Activated CD8-positive, alpha-beta memory T cell treated with anti-CD3 and anti-CD28 coated beads for 36 hours (primary cell): ENCODE data around the gene FBXL7. TPM values are rescaled to one million over a fixed set of nuclear protein-coding genes. Genes with fewer than 3 reads are reported as not detected.

Source experiments
- CTCF ChIA-PET: fragments of 350-600 bp; sonication (Branson Sonifier 250); formaldehyde crosslinking; loops from one replicate; lab custom pipeline; 2021; ENCODE audit warnings: antibody characterized with exemption; lab: Charles Lee
- POLR2A ChIA-PET: fragments of 350-600 bp; sonication (Branson Sonifier 250); formaldehyde crosslinking; loops from one replicate; lab custom pipeline; 2021; ENCODE audit warnings: antibody characterized with exemption; lab: Charles Lee
- total RNA-seq, 2 experiments: library from RNA; stranded (reverse); gene quantifications; one replicate each; pipeline ENCODE4 v1.2.3, GENCODE V29; 2021

The FBXL7 gene
- total RNA-seq, 2 experiments from 2014 or later: not detected

DNA sequence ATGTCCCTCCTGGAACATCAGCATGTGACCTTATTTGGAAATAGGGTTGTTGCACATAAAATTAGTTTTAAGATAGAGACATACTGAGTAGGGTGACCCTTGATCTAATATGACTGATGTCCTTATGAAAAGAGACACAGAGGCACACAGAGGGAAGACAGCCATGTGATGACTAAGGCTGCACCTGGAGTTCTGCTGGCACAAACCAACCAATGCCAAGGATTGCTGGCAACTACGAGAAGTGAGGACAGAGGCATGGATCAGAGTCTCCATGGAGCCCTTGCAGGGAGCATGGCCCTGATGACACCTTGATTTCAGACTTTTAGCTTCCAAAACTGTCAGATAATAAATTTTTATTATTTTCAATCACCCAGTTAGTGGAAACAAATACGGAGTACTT is 101.9 kb downstream of the FBXL7 start:
- POLR2A ChIA-PET: no interaction called here

DNA sequence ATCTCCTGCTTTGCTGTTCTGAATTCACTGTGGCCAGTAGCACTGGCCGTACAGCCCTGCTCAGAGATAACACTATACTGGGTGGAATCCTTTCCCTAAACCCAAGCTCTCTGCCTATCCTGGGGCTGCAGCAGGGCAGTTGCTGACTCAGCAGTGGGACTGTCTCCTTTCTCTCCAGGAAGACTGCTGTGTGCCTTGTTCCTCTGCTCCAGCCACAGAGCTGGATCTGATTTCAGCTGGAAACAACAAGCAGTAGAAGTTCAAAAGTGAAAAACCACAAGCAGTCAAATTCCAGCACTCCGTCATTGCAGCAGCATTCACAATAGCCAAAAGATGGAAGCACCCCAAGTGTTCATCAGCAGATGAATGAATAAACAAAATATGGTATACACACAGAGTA is 105.0 kb downstream of the FBXL7 start:
- CTCF ChIA-PET: no interaction called here

More for the DNA sequence above, 101.9 kb downstream of the FBXL7 start:
- CTCF ChIA-PET: no interaction called here

DNA sequence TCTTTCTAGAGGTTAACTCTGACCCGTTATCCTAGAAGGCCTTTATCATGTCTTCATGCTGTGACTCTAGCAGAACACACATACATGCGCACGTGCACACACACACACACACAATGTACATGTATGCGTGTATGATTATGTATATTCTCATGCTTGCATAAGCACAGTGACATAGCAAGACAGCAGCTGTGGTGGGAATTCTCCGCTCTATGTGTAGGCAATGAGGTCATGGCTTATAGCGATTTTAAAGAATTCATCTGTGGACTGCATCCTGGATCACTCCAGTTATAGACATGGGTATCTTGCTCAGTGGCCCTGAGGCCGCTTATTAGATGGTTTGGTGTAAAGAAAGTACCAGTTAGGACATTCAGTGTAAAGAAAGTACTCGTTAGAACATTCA is 106.2 kb downstream of the FBXL7 start:
- ChIA-PET CTCF (no interaction called here), POLR2A (no interaction called here)

More for the DNA sequence above, 105.0 kb downstream of the FBXL7 start:
- POLR2A ChIA-PET: no interaction called here

DNA sequence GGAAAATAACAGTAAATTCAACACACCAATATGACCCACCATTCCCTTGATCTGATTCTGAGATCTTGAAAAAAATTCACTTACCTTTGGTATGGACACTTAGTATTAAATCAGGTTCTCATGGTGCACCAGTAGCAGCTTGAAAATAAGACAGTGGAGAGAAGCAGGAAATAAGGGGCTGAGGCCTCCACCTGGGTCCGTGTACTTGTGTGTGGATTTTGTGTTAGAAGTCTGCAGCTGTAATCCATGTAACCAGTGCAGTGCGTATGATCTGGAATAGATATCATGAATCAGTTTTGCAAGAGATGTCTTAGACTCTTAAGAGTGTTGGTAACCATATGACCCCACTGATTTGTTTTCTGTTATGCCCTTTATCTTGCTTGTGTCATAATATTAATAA is 107.1 kb downstream of the FBXL7 start:
- CTCF ChIA-PET: no interaction called here

DNA sequence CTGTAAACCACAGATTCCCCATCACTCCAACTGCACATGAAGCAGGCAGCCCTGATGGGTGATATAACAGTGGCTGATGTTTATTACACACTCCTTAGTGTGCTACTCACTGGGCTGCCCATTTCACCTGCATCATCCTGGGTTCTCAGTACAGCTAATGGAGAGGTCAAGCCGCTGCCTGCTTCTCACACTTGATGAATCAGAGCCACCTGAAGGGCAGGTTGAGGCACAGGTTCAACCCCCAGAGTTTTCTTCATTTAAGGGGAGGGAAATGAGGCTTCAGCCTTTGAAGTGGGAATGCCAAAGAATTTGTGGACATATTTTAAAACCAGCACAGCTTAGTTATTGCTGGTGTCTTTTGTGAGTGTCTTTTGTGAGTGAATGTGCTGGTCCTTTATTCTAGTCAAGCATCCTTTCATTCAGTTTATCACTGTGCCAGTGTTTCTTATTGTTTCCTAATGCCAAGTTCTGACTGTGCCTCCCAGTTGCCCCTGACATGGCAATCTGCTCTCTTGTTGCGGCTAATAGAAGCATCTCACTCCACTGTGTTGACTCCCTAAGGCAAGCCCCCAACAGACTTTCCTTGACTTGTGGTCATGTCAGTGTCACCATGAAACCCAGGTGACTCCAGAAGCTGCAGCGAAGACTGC is 109.2 kb downstream of the FBXL7 start:
- POLR2A ChIA-PET: no interaction called here
- CTCF ChIA-PET: no interaction called here

More for the DNA sequence above, 107.1 kb downstream of the FBXL7 start:
- POLR2A ChIA-PET: interaction anchor here (0.6 kb wide), 1 partner anchor 135 kb away, joined by 3 read pairs; no protein-coding TSS in a partner anchor

DNA sequence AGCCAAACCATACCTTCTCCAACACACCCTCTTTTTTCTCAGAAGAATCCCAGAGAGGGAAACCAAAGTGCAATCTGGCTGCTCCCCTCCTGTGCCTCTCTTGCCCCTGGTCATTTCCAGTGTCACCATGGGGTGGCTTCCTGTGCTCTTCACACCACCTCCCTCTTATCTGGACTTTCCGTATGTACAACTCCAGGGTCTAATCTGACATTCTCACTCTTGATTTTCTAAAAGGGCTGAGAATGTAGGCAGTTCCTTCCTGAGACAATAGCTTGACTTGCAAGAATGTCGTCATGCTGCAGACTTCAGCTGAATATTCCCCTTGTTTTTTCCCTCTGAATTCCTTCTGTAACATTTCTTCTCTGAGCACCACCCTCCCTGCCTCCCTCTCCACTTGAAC is 110.2 kb downstream of the FBXL7 start:
- CTCF ChIA-PET: interaction anchor here (0.8 kb wide), 1 partner anchor 11 kb away, joined by 3 read pairs; no protein-coding TSS in a partner anchor
- POLR2A ChIA-PET: no interaction called here

DNA sequence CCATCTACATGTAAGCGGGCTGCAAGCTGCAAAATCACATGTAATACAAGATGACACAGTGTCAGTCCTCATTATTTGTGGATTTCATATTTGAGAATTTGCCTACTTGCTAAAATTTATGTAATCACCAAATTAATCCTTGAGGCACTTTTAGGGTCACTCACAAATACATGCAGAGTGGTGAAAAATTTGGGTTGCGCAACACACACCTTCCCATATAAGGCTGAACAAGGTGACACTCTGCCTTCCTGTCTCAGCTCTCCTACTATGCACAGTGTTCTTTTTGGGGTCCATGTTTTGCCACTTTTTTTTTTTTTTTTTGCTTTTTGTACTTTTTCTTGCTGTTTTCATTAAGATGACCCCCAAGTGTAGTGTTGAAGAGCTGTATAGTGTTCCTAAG is 111.0 kb downstream of the FBXL7 start:
- CTCF ChIA-PET: interaction anchor here (0.8 kb wide), 1 partner anchor 12 kb away, joined by 3 read pairs; no protein-coding TSS in a partner anchor
- POLR2A ChIA-PET: no interaction called here

DNA sequence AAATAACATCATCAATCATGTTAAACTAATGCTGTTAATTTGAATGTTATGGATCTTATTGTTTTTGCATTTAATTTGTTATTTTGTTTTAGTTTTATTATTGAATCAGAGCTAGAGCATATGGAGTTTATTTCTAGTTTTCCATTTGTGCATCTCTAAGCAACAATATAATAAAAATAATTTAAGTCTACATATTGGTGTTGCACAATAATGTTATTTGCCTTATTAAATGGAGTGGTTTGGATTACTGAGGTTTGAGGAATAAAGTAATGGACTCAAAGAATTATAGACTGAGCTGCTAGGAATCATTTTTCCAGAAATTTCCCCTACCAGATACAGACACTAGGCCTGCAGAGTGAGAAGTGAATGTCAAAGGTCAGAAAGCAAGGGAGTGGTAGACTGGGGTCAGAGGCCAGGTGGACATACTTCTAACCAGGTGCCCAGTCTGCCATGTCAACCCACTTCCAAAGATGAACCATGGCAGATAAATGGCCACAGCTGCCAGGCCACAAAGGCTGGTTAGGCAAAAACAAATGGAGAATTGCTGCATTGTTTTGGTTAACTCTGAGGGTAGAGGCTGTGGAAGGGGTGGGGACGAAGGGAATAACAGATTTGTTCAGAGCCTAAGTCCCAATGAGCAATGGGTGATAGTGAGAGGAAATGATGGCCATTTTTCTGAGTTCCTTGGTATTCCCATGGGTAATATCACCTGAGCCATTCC is 113.1 kb downstream of the FBXL7 start:
- ChIA-PET POLR2A (no interaction called here), CTCF (no interaction called here)

DNA sequence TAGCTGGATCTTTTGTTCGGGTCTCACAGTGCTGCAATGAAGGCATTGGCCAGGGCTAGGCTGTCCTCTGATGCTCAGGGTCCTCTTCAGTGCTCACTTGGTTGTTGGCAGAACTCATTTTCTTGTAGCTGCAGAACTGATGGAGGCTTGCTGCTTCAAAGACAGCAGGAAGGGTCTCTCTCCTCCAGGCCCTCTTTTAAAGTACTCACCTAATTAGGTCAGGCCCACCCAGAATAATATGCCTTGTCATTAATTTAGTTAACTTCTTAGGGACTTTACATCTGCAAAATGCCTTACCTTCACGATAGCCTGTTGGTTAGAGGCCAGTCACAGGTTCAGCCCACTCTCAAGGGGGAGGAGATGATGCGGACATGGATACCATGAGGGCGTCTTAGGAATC is 114.7 kb downstream of the FBXL7 start:
- POLR2A ChIA-PET: no interaction called here
- CTCF ChIA-PET: no interaction called here

DNA sequence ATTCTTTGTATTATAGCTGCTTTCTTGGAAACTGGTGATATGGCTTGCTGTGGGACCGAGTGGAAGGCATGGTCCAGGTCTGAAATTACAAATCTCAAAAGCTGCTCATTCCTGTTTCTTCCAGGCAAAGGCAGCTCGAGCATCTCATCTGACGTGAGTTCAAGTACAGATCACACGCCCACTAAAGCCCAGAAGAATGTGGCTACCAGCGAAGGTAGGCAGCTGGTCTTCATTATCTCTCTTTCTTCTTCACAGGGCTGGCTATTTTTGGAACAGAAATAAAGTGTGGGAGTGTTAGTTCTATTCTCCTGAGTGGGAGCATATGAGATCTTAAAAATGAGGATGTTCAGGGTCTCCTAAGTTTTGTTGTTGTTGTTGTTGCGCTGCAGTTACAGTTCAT is 115.9 kb downstream of the FBXL7 start:
- POLR2A ChIA-PET: no interaction called here

DNA sequence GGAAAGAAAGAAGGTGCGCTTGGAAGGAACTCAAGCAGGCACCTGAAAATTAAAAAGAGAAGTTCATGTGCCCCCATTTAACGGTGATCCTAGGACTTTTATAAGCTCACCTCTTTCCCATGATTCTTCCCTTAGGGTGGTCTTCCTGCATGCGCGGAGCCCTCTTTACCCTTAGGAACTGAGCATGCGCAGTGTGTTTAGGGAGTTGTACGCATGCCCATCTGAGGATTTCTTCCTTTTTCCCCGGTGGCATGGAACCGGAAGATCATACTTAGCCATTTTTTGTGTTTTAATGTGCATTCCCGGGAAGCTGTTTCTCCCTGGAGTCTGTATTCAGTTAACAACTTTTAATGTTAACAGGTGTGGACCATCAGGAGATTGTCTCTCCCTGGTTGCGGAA is 119.0 kb downstream of the FBXL7 start:
- ChIA-PET POLR2A (no interaction called here), CTCF (no interaction called here)

More for the DNA sequence above, 115.9 kb downstream of the FBXL7 start:
- CTCF ChIA-PET: no interaction called here

DNA sequence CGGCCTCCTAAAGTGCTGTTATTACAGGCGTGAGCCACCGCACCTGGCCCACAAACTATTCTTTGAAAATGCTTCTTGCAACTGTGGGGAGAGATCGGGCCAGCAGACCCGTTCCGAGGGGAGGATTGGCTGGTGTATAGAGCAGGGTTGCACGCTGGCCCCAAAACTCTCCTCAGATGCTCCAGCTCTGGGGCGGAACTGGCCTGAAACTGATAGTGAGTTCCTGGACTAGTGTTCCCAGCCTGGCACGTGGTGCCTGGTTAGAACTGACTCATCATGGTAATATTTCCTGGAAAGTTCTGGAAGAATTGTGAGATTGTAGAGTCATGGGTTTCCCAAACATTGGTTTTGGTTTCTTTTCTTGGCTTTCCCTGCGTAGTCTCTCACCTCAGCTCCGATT is 120.5 kb downstream of the FBXL7 start:
- ChIA-PET CTCF (no interaction called here), POLR2A (no interaction called here)

DNA sequence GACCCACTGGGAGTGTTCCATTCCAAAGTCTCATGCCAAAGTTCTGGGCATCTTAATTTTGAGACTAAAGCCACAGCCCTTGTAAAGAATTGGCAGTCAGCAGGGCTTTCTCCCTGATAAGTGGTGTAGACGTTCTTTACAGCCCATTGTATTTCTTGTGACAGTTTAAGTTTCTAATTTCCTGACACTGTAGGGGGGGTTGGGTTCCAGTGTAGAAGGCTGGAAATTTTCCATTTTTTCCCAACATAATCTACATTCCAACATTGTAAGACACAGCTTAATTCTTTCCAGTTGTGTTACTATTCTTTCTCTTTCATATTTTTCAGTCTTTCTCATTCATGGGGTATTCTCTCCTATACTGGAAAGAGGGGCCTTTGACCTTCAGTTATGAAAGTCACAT is 121.1 kb downstream of the FBXL7 start:
- POLR2A ChIA-PET: no interaction called here
- CTCF ChIA-PET: no interaction called here

DNA sequence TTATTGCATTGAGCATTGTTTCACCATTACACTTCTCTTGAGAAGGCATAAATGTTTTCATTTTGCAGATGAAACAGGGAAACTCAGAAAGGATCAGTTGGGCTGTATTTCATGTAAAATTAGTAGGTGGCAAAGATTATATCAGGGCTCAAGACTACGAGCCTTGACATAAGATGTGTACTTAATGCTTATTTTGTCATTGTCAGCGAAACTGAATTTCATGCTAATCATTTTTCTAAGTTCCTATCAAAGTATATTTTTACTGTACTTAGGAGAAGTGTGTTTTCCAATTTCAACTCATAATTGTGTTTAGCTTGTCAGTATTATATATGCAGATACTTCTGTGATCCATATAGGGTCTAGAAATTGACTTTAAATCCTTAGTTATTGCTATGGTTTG is 123.8 kb downstream of the FBXL7 start:
- POLR2A ChIA-PET: no interaction called here
- CTCF ChIA-PET: no interaction called here

DNA sequence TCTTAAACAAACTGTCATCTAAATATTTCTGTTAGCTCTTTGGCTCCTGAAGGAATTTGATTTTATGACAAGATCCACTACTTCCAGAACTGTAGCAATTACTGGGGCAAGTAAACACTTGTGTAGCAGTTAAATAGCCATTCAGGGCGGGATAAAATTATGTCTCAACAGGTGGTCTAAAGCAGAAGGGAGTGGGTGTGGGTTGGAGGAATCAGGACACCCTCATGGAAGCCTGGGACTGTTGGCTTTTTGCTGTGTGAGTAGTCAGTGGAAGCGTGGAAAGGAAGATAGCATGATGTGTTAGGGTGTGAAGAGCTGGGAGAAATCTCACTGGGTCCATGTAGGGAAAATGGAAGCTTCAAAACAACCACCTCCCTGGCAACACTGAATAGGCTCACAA is 127.1 kb downstream of the FBXL7 start:
- ChIA-PET CTCF (no interaction called here), POLR2A (no interaction called here)

DNA sequence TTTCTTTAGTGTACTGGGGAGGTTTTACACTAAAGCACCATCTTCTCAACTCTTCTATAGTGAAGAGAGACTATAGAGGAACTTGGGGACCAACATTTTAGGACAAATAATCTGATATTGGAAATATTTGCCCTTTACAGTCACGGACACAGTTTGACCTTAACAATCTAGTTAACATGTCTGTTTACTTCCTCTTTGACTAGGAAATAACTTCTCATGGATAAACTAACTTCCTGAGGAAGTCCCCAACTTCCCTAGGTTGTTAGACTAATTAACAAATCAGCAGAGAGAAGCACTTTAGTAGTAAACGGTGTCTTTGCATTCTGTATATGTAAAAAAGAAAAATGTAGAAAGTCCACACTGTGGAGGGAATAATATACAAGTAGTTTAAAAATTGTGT is 127.7 kb downstream of the FBXL7 start:
- POLR2A ChIA-PET: no interaction called here
- CTCF ChIA-PET: no interaction called here

DNA sequence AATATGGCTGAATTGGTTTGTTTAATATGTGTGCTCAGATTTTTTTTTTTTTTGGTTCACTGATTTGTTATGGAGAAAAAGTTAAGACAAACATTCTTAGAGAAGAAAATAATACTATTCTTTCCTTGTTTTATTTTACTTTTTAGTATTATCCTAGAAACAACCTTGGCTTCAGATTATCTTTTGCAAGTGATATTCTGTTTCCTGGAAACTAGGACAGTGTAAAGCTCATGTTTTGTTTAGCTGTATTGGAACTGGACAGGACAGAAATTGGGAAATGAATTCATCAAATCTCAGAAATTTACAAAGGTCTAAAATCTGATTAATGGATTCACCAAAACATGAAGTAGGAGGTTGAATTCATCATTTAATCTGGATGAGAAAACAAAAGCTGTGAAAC is 130.5 kb downstream of the FBXL7 start:
- ChIA-PET CTCF (no interaction called here), POLR2A (no interaction called here)

DNA sequence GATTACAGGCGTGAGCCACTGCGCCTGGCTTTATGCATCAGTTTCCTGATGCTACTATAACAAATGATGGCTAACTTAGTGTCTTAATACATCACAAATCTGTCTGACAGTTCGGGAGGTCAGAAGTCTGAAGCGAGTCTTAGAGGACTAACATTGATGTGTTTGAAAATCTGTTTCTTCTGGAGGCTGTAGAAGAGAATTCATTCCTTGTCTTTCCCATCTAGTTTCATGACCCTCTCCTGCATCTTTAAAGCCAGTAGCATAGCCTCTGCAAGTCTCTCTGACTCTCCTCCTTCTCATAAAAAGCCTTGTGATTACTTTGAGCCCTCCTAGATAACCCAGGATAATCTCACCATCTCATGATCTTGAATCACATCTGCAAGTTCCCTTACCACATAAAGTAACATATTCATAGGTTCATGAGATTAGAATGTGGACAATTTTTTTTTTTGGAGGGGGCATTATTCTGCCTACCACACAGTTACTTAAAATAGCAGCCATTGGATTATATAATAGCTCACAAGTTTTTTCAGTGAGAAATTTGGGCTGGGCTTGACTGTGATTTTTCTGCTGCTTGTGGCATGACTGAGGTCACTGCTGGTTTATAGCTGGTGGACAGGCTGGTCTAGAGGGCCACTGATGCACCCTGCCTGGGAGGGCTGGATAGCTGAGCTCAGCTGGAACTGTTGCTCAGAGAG is 134.8 kb downstream of the FBXL7 start:
- CTCF ChIA-PET: no interaction called here
- POLR2A ChIA-PET: no interaction called here

DNA sequence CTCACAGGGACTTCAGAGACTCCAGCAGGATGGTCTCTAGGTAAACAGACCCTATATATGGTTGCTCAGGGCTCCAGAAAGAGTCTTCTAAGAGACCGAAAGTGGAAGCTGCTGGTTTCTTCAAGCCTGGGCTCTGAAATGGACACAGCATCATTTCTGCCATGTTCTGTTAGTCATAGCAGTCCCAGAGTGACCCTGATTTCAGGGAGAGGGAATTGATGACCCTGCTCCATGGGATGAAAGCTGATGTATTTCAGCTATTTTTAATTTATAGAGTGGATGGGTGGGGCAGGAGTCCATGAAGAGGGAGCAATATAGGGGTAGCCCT is 135.3 kb downstream of the FBXL7 start:
- POLR2A ChIA-PET: no interaction called here
- CTCF ChIA-PET: no interaction called here

DNA sequence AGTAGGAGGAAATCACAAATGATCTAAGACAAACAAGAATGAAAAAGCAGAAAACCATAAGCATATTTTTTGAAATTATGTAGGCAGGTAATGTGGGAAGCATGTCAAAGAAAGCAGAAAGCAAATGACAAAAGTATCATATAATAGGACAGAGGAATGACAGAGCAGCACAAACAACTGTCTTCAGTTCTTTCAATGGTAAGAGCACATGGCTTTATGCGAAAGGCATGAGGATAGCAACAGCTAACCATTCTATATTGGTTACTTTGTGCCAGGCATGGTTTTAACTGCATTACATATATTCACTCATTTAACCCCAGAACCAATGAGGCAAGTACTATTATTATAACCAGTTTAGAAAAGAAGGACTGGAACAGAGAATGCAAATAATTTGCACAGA is 137.4 kb downstream of the FBXL7 start:
- ChIA-PET CTCF (no interaction called here), POLR2A (no interaction called here)

DNA sequence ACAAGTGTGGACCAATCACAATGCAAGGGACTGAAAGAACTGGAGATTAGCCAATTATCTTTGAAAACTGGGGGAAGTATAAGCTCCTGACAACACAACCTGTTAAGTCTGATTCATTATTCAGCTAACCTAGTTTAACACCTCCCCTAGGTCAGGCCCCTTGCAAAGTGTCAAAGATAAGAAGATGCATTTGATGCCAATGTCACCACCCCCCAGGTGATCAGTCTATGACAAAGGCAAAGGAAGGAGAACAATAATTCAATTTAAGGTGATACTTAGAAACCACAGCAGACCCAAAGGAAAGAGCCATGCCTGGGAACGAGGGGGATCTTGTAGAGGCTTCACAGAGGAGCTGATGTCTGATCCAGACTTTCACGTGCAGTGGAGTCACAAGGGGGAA is 137.9 kb downstream of the FBXL7 start:
- POLR2A ChIA-PET: no interaction called here

More for the DNA sequence above, 137.9 kb downstream of the FBXL7 start:
- CTCF ChIA-PET: no interaction called here
